ENCODE measurements around the gene TFPT. TPM values are rescaled to one million over a fixed set of nuclear protein-coding genes. Genes with fewer than 3 reads are reported as not detected.

TFPT gene
- total RNA-seq, 5 donors from 2014 or later (not counting 1 experiment from before 2014, with no cell fraction given), result 12.0 to 27.0 (median 20.7) TPM

- DNase-seq (no peak), ATAC-seq (replicated peaks in 1 of 4) (no peak)
- H3K9me3 Mint-ChIP-seq, result no peaks in the 10 kb centered on the region
- H3K4me3 ChIP-seq (ENCODE audit: control insufficient read depth in 1 of 2, extremely low read depth in 1 of 2, low read length in 1 of 2), result peak overlapping the region; percentile 38 to 62
- WGBS (ENCODE audit: insufficient coverage), result 70% methylated on average over 21 of the region's 22 CpGs
- no peaks in the 10 kb centered on the region for H3K36me3 ChIP-seq (ENCODE audit: control insufficient read depth in 2 of 2, extremely low read depth in 1 of 2, insufficient read depth in 1 of 2, low read length in 1 of 2)
- H3K27me3 Mint-ChIP-seq, result peaks cover 10 to 20% of the 10 kb centered on the region in 2 donors
- ChIA-PET POLR2A (no interaction called here), CTCF (interaction anchor here (0.5 to 1.2 kb wide), 4 partner anchors 42 to 1051 kb away, joined by 3 to 4 read pairs (median 3); partner anchors contain the start of genes CNOT3 (in 1 of the 2) and MBOAT7 (in 1 of the 2))
- H3K36me3 Mint-ChIP-seq, result no peaks in the 10 kb centered on the region
- peaks cover 3 to 28% of the 10 kb centered on the region in 2 experiments for H3K27me3 ChIP-seq (replicated peaks in 1 of 2; ENCODE audit: control insufficient read depth in 2 of 2, extremely low read depth in 1 of 2, insufficient read depth in 2 of 2, low read length in 1 of 2)
- peak overlapping the region in 2 of 3 donors; percentile 74 to 79 for H3K4me3 Mint-ChIP-seq
- no peak overlapping the region for H3K27ac ChIP-seq (ENCODE audit: low read length)
- peaks cover 2 to 21% of the 10 kb centered on the region in 2 experiments for H3K4me1 ChIP-seq (ENCODE audit: control insufficient read depth in 1 of 2, extremely low read depth in 1 of 2, insufficient read depth in 2 of 2, low read length in 2 of 2)
- H3K9me3 ChIP-seq, result no peaks in the 10 kb centered on the region
- H3K4me1 Mint-ChIP-seq, result peaks cover 12 to 15% (median 14%) of the 10 kb centered on the region in 3 donors
- H3K27ac Mint-ChIP-seq, result no peak overlapping the region
Observed at GRCh38 chr19:54095136-54095858, 20.2 kb downstream of the TFPT start.

GRCh38 chr19:54094426-54095000 is 20.9 kb downstream of the TFPT start:
- Mint-ChIP-seq H3K4me1 (peaks cover 12 to 15% (median 14%) of the 10 kb centered on the region in 3 donors), H3K4me3 (peak overlapping the region in 2 of 3 donors; percentile 3 to 79), H3K27ac (no peak overlapping the region), H3K36me3 (no peaks in the 10 kb centered on the region), H3K9me3 (no peaks in the 10 kb centered on the region), H3K27me3 (peaks cover 10 to 20% of the 10 kb centered on the region in 2 donors)
- DNase-seq (no peak), ATAC-seq (replicated peaks in 1 of 4) (no peak)
- H3K4me3 ChIP-seq (ENCODE audit: control insufficient read depth in 1 of 2, extremely low read depth in 1 of 2, low read length in 1 of 2), result no peak overlapping the region
- H3K27me3 ChIP-seq (replicated peaks in 1 of 2; ENCODE audit: control insufficient read depth in 2 of 2, extremely low read depth in 1 of 2, insufficient read depth in 2 of 2, low read length in 1 of 2), result peaks cover 3 to 34% of the 10 kb centered on the region in 2 experiments
- peaks cover 2 to 21% of the 10 kb centered on the region in 2 experiments for H3K4me1 ChIP-seq (ENCODE audit: control insufficient read depth in 1 of 2, extremely low read depth in 1 of 2, insufficient read depth in 2 of 2, low read length in 2 of 2)
- H3K9me3 ChIP-seq, result no peaks in the 10 kb centered on the region
- H3K27ac ChIP-seq (ENCODE audit: low read length), result no peak overlapping the region
- ChIA-PET CTCF (no interaction called here), POLR2A (no interaction called here)
- 45% methylated on average over 16 of the region's 17 CpGs for WGBS (ENCODE audit: insufficient coverage)
- H3K36me3 ChIP-seq (ENCODE audit: control insufficient read depth in 2 of 2, extremely low read depth in 1 of 2, insufficient read depth in 1 of 2, low read length in 1 of 2), result no peaks in the 10 kb centered on the region

DNA sequence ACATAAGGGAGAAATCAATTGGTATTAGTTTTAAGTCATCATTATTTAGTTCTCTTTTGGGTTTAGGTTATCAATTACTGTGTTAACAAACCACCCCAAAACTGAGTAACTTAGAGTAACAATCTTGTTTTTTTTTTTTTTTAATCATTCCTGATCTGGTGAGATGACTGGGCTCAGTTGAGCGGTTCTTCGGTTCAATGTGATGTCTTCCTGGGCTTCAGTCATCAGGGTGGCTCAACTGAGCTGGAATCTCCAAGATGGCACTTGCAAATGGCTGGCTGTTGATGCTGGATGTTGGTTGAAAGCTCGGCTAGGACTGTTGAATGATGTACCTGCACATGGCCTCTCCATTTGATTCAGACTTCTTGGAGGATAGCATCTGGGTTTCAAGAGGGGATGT is 31.0 kb downstream of the TFPT start:
- POLR2A ChIA-PET, result no interaction called here
- CTCF ChIA-PET, result no interaction called here

GRCh38 chr19:54081032-54081431 is 34.4 kb downstream of the TFPT start, which contains the start of gene TARM1:
Gene TARM1 (minus strand): TSS chr19:54081365. CDS start chr19:54081340, 25 bp downstream.
- CTCF ChIA-PET, result no interaction called here
- Histone ChIP-seq H3K27ac (ENCODE audit: low read length) (no peak within 1 kb of the TSS), H3K36me3 (ENCODE audit: control insufficient read depth in 2 of 2, extremely low read depth in 1 of 2, insufficient read depth in 1 of 2, low read length in 1 of 2) (no peaks in the 10 kb centered on the region), H3K9me3 (peaks cover 2% of the 10 kb centered on the region), H3K4me1 (ENCODE audit: control insufficient read depth in 1 of 2, extremely low read depth in 1 of 2, insufficient read depth in 2 of 2, low read length in 2 of 2) (no peaks in the 10 kb centered on the region), H3K27me3 (replicated peaks in 1 of 2; ENCODE audit: control insufficient read depth in 2 of 2, extremely low read depth in 1 of 2, insufficient read depth in 2 of 2, low read length in 1 of 2) (peaks cover 0 to 18% of the 10 kb centered on the region in 2 experiments), H3K4me3 (ENCODE audit: control insufficient read depth in 1 of 2, extremely low read depth in 1 of 2, low read length in 1 of 2) (peak within 1 kb of the TSS in 1 of 2 donors; percentile 21)
- Mint-ChIP-seq H3K4me1 (no peaks in the 10 kb centered on the region), H3K36me3 (no peaks in the 10 kb centered on the region), H3K27ac (no peak within 1 kb of the TSS), H3K27me3 (peaks cover 3 to 7% of the 10 kb centered on the region in 2 donors), H3K9me3 (peaks cover 0 to 9% (median 6%) of the 10 kb centered on the region in 3 donors), H3K4me3 (no peak within 1 kb of the TSS)
- POLR2A ChIA-PET, result no interaction called here
- 100% methylated on average over 1 of the region's 7 CpGs for WGBS (ENCODE audit: insufficient coverage)
- DNase-seq, result no peak
- no peak for ATAC-seq (replicated peaks in 1 of 4)

More for the DNA sequence above, 31.0 kb downstream of the TFPT start:
- Mint-ChIP-seq H3K27me3 (peaks cover 9 to 11% of the 10 kb centered on the region in 2 donors), H3K4me1 (no peaks in the 10 kb centered on the region), H3K27ac (no peak overlapping the region), H3K9me3 (peaks cover 0 to 9% (median 6%) of the 10 kb centered on the region in 3 donors), H3K4me3 (no peak overlapping the region), H3K36me3 (no peaks in the 10 kb centered on the region)
- H3K36me3 ChIP-seq (ENCODE audit: control insufficient read depth in 2 of 2, extremely low read depth in 1 of 2, insufficient read depth in 1 of 2, low read length in 1 of 2), result no peaks in the 10 kb centered on the region
- ATAC-seq (replicated peaks in 1 of 4), result no peak
- H3K9me3 ChIP-seq, result peaks cover 2% of the 10 kb centered on the region
- WGBS (ENCODE audit: insufficient coverage), result 89% methylated on average over 3 of the region's 3 CpGs
- H3K4me3 ChIP-seq (ENCODE audit: control insufficient read depth in 1 of 2, extremely low read depth in 1 of 2, low read length in 1 of 2), result no peak overlapping the region
- DNase-seq, result no peak
- H3K27ac ChIP-seq (ENCODE audit: low read length), result no peak overlapping the region
- H3K4me1 ChIP-seq (ENCODE audit: control insufficient read depth in 1 of 2, extremely low read depth in 1 of 2, insufficient read depth in 2 of 2, low read length in 2 of 2), result no peaks in the 10 kb centered on the region
- H3K27me3 ChIP-seq (replicated peaks in 1 of 2; ENCODE audit: control insufficient read depth in 2 of 2, extremely low read depth in 1 of 2, insufficient read depth in 2 of 2, low read length in 1 of 2), result peaks cover 0 to 16% of the 10 kb centered on the region in 2 experiments

DNA sequence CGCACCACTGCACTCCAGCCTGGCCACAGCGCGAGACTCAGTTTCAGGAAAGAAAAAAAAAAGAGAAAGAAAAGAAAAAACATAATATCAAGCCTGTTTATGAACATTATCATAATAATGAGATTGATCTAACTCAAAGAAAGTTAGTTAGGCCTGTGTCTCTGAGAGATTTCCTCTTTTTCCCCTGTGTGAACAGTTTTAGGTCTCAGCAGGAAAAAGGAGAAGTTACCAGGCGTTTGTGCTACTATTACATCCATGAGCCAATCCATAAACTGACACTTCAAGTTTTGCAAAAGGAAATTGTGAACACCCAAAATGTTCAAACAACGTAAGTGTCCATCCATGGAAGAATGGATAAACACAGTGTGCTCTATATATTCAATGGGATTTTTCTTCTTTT is 38.1 kb downstream of the TFPT start:
- ATAC-seq (replicated peaks in 1 of 4), result no peak
- ChIA-PET CTCF (interaction anchor here in 1 of 2 donors (0.7 kb wide), 1 partner anchor 150 kb away, joined by 8 read pairs; no protein-coding TSS in a partner anchor), POLR2A (no interaction called here)
- Mint-ChIP-seq H3K36me3 (no peaks in the 10 kb centered on the region), H3K27ac (no peak overlapping the region), H3K9me3 (peaks cover 0 to 2% (median 0%) of the 10 kb centered on the region in 3 donors), H3K4me1 (no peaks in the 10 kb centered on the region), H3K27me3 (peaks cover 0 to 5% of the 10 kb centered on the region in 2 donors), H3K4me3 (no peak overlapping the region)
- H3K4me3 ChIP-seq (ENCODE audit: control insufficient read depth in 1 of 2, extremely low read depth in 1 of 2, low read length in 1 of 2), result no peak overlapping the region
- H3K36me3 ChIP-seq (ENCODE audit: control insufficient read depth in 2 of 2, extremely low read depth in 1 of 2, insufficient read depth in 1 of 2, low read length in 1 of 2), result no peaks in the 10 kb centered on the region
- DNase-seq, result no peak
- H3K27ac ChIP-seq (ENCODE audit: low read length), result no peak overlapping the region
- peaks cover 0 to 18% of the 10 kb centered on the region in 2 experiments for H3K27me3 ChIP-seq (replicated peaks in 1 of 2; ENCODE audit: control insufficient read depth in 2 of 2, extremely low read depth in 1 of 2, insufficient read depth in 2 of 2, low read length in 1 of 2)
- H3K9me3 ChIP-seq, result peaks cover 2% of the 10 kb centered on the region
- WGBS (ENCODE audit: insufficient coverage), result no CpG with 5 or more reads among the region's 5 CpGs
- no peaks in the 10 kb centered on the region for H3K4me1 ChIP-seq (ENCODE audit: control insufficient read depth in 1 of 2, extremely low read depth in 1 of 2, insufficient read depth in 2 of 2, low read length in 2 of 2)

DNA sequence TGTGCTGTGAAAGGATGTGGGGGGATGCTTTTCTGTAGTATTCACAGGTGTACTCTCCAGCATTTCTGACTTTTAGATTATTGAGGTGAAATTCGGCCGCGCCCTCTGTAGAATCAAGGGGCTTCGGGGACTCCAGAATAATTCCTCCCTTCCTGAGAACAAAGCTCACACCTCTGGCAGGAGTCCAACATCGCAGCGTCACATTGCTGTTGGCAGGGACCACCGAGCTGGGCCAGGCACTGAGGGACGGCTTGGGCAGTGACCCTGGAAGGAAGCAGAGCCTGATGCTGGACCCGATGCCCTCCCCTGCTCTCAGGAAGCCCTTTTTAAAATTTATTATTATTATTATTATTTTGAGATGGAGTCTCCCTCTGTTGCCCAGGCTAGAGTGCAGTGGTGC is 40.6 kb downstream of the TFPT start:
- POLR2A ChIA-PET, result no interaction called here
- no peak for DNase-seq

More for the DNA sequence above, 40.6 kb downstream of the TFPT start:
- CTCF ChIA-PET, result no interaction called here
- H3K27me3 Mint-ChIP-seq, result peaks cover 0 to 5% of the 10 kb centered on the region in 2 donors
- H3K27ac Mint-ChIP-seq, result no peak overlapping the region
- Histone ChIP-seq H3K27ac (ENCODE audit: low read length) (no peak overlapping the region), H3K27me3 (replicated peaks in 1 of 2; ENCODE audit: control insufficient read depth in 2 of 2, extremely low read depth in 1 of 2, insufficient read depth in 2 of 2, low read length in 1 of 2) (peaks cover 0 to 19% of the 10 kb centered on the region in 2 experiments), H3K36me3 (ENCODE audit: control insufficient read depth in 2 of 2, extremely low read depth in 1 of 2, insufficient read depth in 1 of 2, low read length in 1 of 2) (no peaks in the 10 kb centered on the region), H3K4me1 (ENCODE audit: control insufficient read depth in 1 of 2, extremely low read depth in 1 of 2, insufficient read depth in 2 of 2, low read length in 2 of 2) (no peaks in the 10 kb centered on the region), H3K4me3 (ENCODE audit: control insufficient read depth in 1 of 2, extremely low read depth in 1 of 2, low read length in 1 of 2) (no peak overlapping the region), H3K9me3 (no peaks in the 10 kb centered on the region)
- WGBS (ENCODE audit: insufficient coverage), result 83% methylated on average over 5 of the region's 9 CpGs
- no peak for ATAC-seq (replicated peaks in 1 of 4)
- no peak overlapping the region for H3K4me3 Mint-ChIP-seq
- H3K36me3 Mint-ChIP-seq, result no peaks in the 10 kb centered on the region
- H3K9me3 Mint-ChIP-seq, result no peaks in the 10 kb centered on the region
- H3K4me1 Mint-ChIP-seq, result no peaks in the 10 kb centered on the region

Data from T-cell (primary cell).